Measurements from ENCODE around the gene VPS37B.

The VPS37B gene

DNA sequence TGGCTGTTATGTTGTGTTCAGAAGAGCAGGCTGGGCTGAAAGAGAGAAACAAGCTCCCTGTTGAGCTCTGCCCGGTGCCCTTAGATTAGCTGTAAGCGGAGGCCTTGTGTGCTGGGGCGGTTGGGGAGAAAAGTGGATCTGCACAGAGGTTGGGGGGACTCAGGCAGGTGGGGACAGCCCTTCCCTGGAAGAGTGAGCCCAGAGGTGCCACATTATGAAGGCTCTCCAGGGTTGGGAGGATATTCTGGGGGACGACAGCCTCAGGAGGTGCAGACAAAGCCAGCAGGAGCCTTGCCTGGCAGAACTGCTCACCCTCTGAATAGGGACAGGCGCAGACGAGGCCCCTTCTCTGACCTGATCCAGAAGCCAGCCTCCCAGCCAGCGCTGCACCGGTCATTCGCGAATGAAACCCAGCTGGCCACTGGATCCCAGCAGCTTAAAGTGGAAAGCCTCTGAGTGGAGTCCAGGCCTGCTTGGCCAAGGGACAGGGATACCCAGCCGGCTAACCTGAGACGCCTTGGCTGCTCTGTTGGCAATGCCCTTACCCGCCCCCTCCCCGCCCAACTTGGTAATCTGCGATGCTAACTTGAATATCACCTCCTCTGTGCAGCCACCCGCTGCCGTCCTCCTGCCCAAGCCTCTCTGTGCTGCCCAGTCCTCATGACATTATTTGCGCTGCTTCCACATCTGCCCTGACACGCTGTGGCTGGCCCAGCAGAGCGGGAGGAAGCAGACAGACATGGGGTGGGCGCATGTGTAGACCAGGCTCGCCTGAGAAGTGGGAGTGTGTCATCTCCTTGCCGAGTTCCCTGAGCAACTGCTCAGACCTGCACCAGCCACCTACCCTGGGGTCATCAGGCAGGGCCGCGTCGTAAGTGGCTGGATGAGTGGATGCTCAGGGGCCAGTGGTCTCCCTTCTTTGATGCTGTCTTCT, 55.1 kb downstream of the VPS37B start:
- DNase-seq (ENCODE audit: low read depth in 2 of 2) = no peak

DNA sequence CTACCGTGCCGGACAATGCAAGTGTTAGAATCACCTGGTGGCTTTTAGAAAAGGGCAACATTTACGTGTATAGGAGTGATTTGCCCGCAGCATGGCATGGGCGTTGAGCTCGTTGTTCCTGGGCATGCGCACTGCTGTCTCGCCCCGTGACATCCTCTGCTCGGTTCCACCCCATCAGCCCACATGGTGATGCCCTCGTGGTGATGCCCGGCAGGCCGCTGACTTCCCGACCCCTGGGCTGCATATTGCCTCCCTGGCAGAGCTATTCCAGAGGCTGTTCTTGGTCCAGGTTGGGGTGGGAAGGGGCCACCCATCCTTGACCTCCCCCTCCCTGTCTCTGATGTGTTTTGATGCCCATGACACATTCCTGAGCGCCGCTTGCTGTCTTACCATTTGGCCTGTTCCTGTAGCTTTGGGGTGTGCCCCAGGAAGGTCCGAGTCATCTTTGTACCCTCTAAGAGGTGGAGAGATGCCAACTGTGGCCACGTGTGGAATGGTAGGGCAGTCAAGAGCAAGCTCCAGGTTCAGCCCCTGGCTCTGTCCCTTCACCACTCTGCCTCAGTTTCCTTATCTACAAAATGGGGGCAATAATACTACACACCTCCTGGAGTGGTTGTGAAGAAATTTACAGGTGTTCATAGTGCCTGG, 55.9 kb downstream of the VPS37B start:
- no peak for DNase-seq (ENCODE audit: low read depth in 2 of 2)

DNA sequence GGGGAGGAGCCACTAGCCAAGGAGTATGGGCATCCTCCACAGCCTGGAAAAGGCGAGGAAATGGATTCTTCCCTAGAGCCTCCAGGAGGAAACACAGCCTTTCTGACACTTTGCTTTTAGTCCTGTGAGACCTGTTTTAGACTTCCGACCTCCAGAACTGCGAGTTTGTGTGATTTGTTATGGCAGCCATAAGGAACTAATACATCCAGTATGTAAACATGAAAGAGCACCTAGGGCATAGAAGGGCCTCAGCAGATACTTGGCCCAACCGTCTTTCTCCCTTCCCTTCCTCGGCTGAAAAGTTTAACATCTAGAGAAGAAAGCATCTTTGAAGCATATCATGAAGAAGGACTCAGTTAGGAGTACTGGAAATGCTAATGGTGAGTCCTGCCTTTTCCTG, 57.1 kb downstream of the VPS37B start:
- no peak for DNase-seq (ENCODE audit: low read depth in 2 of 2)

DNA sequence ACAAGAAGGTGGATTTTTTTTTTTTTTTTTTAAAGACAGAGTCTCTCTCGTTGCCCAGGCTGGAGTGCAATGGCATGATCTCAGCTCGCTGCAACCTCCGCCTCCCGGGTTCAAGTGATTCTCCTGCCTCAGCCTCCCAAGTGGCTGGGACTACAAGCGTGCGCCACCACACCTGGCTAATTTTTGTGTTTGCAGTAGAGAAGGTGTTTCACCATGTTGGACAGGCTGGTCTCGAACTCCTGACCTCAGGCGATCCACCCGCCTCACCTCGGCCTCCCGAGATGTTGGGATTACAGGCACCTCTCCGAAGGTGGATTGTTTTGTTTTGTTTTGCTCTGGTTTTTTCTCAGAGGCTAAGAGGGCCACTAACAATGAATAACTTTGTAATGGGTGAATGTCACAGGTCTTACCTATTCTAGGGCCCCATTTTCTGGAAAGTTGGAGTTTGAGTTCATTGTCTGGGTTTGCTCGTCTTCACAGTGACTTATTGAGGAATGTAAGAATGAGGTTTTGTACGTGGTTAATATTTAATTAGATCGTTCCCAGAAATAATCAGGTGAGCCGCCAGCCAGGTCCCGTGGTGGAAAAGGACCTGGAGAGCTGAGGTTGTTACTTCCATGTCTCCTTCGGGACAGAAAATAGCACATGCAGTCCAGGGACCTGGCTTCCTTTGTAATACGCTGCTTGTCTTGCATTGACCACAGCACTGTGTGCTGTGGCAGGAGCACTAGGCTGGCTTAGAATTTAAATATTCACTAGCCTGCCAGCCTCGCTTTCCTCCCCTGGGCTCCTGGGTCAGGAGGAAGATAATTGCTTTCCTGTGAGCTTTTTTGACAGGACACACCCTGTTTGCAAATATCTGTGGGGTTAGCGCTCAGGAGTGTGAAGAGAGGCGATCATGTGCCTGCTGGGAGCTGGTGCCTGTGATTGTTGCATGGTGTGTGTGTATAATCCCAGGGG, 58.3 kb downstream of the VPS37B start:
- no peak for DNase-seq (ENCODE audit: low read depth in 2 of 2)

DNA sequence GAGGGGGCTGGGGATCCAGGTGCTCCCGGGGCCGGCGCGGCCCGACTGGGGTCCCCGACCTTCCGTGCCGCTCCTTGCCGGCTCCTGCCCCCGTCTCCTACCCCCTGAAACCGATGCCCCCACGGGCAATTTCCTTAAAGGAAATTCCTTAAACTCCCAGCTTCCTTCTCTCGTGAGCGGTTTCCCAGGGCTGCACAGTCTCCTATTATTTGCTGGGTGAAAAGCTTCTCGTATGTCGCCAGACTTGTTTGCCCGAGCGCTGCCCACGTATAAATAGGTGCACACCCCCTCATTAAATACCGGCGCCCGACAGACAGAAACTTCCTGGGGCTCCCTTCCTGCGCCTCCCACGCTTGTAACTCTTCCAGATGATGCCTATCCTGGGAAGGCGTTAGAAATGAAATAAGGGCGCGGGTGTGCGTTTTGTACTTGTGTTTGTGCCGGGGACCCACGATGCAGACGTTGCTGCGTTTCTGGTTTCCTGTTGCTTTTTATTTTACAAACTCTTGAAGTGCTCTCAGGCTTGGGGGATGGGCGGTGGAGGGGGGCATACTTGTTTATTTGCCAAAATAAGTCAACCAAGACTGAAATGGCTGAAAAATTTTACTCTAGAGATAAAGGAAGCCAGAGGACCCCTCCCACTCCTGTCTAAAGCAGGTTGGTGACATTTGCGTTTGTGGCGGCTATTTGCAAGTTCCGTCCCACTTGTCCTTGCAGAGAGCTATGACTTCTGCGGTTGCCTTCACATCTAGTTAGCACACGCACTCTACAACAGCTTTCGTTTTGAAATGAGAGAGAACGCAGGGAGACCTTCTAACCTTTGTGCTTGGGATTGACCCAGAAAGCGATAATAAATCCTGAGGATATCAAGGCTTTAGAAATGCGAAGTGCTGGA, 59.6 kb downstream of the VPS37B start:
- peak in 1 of 2 donors; percentile 20 for DNase-seq (ENCODE audit: low read depth in 2 of 2)

DNA sequence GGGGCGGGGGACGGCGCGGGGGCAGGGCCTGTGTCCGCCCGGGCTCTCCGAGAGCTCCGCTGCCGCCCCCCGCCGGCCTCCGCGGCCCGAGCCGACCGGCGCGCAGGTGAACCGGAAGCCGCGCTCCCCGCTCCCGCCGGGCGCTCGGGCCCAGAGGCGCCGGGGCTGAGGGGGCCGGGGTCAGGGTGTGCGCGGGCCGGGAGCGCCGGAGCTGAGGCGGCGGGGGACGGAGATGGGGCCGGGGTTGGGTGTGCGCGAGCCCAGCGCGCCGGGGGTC, 60.2 kb downstream of the VPS37B start:
- peak in 1 of 2 donors; percentile 27 for DNase-seq (ENCODE audit: low read depth in 2 of 2)

DNA sequence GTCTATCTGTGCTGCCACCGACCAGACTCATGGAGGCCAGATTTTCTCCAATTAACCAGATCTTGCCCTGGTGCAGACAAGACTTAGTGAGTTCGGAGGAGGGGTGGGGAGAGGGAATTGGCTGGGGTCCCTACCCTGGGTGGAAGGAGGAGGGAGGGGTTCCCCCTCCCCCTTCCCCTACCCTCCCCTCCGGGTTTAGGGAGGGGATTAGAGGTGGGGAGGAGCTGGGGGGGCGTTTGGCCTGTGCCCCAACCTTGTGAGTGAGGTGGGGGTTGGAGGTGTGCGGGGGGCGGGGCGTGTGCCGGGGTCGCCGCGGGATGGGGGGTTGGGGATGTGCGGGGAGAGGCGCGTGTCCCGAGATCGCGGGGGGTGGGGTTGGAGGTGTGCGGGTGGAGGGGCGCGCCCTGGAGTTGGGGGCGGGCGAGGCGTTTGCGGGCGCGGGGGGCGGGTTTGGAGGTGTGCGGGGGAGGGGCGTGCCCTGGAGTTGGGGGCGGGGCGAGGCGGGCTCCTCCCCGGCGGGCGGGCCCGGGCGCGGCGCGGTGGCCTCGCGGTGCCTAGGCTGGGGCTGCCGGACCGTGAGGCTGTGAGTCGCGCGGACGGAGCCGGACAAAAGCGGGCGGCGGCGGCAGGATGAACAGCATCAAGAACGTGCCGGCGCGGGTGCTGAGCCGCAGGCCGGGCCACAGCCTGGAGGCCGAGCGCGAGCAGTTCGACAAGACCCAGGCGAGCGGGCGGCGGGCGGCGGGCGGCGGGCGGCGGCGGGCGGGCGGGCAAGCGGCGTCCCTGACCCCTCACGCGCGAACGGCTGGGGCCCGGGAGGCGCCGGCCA, 60.8 kb downstream of the VPS37B start, which contains the start of gene HIP1R:
HIP1R (plus strand) TSS at position 537 of the 829 bp plus-strand sequence; CDS start at position 631, 94 bp downstream.
- DNase-seq (ENCODE audit: low read depth in 2 of 2) = peak; percentile 41 to 50

DNA sequence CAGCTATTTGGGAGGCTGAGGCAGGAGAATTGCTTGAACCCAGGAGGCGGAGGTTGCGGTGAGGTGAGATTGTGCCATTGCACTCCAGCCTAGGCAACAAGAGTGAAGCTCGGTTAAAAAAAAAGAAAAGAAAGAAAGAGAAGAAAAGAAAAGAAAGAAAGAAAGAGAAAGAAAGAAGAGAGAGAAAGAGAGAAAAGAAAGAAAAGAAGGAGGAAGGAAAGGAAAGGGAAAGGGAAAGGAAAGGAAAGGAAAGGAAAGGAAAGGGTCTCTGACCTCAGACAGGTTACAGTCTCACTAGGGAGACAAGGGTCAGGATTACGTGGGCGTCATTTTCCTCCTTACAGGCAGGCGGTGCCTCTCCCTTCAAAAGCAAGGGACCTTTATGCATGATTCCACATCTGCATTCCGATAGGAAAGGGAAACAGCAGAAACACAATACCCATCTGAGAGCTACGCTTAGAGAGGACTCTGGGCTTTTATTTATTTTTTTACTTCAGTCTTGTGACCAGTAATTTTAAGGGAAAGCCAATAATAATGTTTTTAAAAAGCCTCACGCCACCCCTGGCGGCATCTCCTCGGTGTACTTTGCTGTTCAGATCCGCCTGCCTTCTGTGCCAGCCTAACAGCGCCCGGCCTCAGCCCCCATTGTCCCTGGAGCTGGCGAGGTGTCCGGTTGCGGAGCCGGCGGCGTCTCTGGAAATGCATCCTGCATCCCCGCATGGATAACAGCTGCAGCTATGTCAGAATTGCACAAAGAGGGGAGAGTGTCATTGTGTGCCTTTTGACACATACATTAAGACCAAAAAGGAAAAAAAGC, 61.6 kb downstream of the VPS37B start:
- DNase-seq (ENCODE audit: low read depth in 2 of 2) = no peak

DNA sequence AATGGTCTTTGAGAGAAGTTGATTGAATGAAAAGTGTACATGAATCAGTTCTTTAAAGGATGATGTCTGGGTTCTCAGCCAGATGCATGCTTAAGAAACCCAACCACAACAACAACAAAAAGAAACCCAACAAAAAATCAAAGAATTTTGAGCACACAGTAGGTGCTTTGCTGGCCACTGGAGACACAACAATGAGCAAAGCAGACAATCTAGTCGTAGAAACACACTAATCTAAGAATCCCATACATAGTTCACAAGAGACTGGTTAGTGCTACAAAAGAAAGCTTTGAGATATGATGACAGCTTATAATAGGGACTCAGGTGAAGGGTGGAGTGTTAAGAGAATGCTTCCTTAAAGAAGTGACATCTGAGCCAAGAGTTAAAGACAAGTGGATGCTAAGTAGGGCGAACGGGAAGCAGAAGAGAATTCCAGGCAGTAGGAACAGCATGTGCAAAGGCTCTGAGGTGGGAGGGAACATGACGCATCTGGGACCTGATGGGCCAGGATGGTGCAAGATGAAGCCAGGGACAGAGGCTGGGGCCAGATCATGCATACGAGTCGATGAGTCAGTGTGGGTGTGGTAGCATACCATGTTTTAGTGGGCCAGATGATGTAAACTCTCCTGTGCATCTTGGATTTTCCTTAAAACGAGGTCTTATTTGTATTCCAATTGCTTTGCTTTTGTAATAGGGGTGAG, 65.3 kb downstream of the VPS37B start:
- DNase-seq (ENCODE audit: low read depth in 2 of 2) = no peak

DNA sequence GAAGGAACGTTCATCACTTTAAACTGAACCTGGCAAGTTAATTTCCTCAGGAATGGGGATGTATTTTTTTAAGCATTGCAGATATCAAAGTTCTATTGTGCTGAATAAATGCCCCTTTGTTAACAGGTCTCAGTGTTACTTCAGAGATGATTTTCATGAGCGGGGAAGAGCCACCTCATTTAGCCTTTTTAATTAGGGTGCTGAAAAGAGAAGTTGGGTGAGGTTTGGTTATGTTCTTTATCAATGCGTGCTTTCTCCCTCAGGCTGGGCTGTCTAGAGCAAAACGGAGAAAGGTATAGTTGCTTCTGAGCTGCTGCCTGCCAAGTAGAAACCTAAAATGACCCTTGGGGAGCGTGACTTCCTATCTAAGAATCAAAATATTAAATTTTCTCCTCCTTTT, 68.7 kb downstream of the VPS37B start:
- DNase-seq (ENCODE audit: low read depth in 2 of 2) = no peak

DNA sequence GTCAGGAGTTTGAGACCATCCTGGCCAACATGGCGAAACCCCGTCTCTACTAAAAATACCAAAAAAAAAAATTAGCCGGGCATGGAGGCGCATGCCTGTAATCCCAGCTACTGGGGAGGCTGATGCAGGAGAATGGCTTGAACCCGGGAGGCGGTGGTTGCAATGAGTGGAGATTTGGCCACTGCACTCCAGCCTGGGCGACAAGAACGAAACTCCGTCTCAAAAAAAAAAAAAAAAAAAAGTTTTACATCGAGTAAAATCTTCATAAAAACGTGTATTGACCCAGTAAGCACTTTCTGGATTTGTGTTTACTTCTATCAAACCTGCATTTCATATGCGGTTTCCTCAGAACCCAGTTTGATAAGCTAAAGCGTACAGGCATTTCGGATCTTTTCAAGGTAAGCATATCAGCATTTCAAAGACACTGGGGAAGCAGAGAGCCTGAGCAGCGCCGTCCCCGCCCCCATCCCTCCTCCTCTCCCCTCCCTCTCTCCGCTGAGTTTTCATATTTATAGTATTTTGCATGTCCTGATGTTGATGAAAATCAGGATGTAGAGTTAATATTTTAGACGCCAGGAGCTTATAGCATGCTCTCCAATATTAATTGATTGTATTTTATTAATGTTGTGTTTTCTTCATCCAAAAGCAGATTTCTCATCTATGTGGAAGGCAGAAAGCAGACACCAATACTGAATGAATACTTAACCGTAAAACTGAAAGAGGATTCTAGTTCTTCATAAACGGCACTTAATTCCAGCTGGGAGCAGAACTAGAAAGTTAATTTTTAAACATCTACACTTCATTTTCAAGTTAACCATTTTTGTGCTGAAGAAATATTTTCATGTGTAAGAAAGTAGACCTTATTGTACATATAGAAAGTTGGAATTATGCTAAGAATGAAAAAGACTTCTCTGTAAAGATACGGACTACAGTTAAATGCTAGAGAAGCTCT, 69.9 kb downstream of the VPS37B start:
- no peak for DNase-seq (ENCODE audit: low read depth in 2 of 2)

DNA sequence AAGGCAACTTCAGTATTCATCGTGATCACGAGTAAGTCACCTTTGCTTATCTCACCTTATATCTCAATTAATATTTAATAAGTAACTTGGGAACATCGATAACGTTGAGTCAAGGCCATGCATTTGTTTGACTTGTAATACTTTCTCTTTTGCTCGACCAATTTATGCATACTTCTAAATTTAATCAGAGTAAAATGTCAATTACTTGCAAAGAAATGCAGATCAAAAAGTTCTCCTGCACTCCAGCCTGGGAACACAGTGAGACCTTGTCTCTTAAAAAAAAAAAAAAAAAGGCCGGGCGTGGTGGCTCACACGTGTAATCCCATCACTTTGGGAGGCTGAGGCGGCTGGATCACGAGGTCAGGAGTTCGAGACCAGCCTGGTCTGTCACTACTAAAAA, 72.5 kb downstream of the VPS37B start:
- DNase-seq (ENCODE audit: low read depth in 2 of 2) = no peak

DNA sequence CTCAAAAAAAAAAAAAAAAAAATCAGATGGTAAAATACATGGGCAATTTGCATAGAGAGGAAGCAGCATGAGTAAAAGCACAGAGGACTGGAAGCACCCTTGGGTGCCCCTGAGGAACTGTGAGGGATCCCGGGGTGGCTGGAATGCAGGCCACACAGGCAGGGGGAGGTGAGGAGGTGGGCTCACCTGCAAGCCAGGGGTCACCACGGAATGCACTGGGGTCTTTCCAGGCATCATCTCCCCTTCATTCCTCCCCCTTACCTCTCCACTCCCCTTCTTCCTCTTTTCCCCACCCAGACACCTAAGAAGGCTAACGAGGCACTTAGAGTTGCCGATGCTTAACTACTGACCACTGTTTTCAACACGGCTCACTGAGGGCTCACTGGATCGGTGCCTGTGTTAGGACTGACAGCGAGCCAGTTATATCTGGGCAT, 75.1 kb downstream of the VPS37B start:
- DNase-seq (ENCODE audit: low read depth in 2 of 2) = no peak

DNA sequence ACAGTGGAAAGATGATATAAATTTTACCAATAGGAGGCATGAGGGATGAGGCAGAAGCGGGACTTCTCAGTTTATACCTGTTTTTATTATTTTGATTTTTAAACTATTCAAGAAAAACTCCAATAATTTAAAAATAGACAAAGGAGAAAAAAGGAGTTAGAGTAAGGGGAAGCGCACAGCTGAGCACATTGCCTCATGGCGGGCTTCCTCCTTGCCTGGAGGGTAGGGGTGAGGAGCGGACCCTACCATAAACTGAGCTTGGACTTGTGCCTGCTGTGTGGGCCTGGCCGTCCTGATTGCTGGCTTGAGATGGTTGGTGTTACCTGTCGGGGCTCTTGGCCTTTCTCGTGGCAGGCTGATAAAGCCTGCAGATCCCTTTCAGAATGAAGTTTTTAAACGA, 75.8 kb downstream of the VPS37B start:
- DNase-seq (ENCODE audit: low read depth in 2 of 2) = no peak

DNA sequence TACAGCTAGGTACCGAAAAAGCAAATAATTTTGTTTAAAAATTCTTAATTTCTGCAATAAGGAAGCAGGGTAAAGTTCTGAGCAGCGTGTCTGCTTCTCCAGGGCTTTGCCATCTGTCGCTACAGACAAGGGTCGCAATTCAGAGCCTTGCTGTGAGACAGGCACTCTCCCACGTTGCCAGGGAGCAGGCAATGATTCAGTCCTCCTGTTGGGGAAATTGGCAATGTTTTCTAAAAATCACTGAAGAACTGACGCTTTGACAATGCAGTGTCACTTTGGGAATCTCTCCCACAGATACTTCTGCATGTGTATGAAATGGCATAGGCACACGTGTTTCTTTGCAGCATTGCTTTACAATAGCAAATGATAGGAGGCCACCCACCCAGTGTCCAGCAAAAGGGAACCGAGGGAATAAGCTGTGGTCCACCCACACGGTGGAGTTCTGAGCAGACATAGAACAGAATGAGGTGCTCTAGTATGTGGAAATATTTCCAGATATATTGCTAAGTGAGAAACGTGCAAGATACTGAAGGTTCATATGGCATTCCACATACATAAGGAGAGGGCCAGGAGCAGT, 76.6 kb downstream of the VPS37B start:
- no peak for DNase-seq (ENCODE audit: low read depth in 2 of 2)
